ENCODE measurements around the gene SEZ6.

GRCh38 chr17:28910534-28910933 lies 95.3 kb downstream of the SEZ6 start:
- TF ChIP-seq SNAI2 (CRISPR knock-in tag; IDR thresholded peaks at IDR 0.05) (no peak), ZNF8 (CRISPR knock-in tag; IDR thresholded peaks at IDR 0.05) (no peak), ZNF565 (CRISPR knock-in tag; conservative IDR thresholded peaks at IDR 0.05; ENCODE audit: low read depth) (no peak), ZNF70 (CRISPR knock-in tag; IDR thresholded peaks at IDR 0.05) (no peak), TCF4 (CRISPR knock-in tag; IDR thresholded peaks at IDR 0.05; ENCODE audit: borderline replicate concordance) (no peak), RARB (CRISPR knock-in tag; IDR thresholded peaks at IDR 0.05) (no peak), BACH2 (CRISPR knock-in tag; IDR thresholded peaks at IDR 0.05; ENCODE audit: borderline replicate concordance) (no peak), TSHZ2 (CRISPR knock-in tag; IDR thresholded peaks at IDR 0.05) (no peak), POU6F1 (CRISPR knock-in tag; IDR thresholded peaks at IDR 0.05; ENCODE audit: borderline replicate concordance, low read depth) (no peak), ISL1 (CRISPR knock-in tag; IDR thresholded peaks at IDR 0.05) (no peak), CSRNP3 (CRISPR knock-in tag; IDR thresholded peaks at IDR 0.05) (no peak)

Measured in SK-N-SH treated with all-trans-retinoic acid at 6 μM for 48 hours (cell line).